H1 (cell line): Measurements from ENCODE around the gene MICU1. TPM values are rescaled to one million over a fixed set of nuclear protein-coding genes. Genes with fewer than 3 reads are reported as not detected.

Experiments used
- ASH2L ChIP-seq: fragments of 200-600, 300-600 bp; sonication (generic); IDR thresholded peaks from one replicate; pipeline ENCODE4 v1.7.1; 2017; ENCODE audit warnings: low read length
- EGR1 ChIP-seq: IDR thresholded peaks from 2 replicates; pipeline ENCODE4 v1.6.1; 2011; ENCODE audit warnings: low read depth, low read length, borderline replicate concordance
- RBBP5 ChIP-seq: IDR thresholded peaks from 2 replicates; pipeline ENCODE4 v1.7.1; 2012; ENCODE audit warnings: low read depth, mild to moderate bottlenecking, inconsistent platforms, low read length, moderate library complexity, borderline replicate concordance
- SIRT6 ChIP-seq: IDR thresholded peaks from one replicate; pipeline ENCODE4 v1.7.1; 2012; ENCODE audit warnings: low read length, inconsistent platforms
- polyA plus RNA-seq, 7 experiments: library from polyadenylated mRNA; depleted of rRNA in 3 of 7; stranded (reverse) in 5 of 7; unstranded in 2 of 7; fragments of >200 nt in 5 of 7; fragments of 200-250 nt in 2 of 7; gene quantifications; 1 replicate in 5 of 7; 2 replicates in 1 of 7; 4 replicates in 1 of 7; pipeline versions ENCODE4 v1.2.1 to v1.2.3, GENCODE V29; 2011 to 2013; ENCODE audit warnings: missing spikeins in 2 of 7, mixed read lengths in 2 of 7
- total RNA-seq: library from RNA; stranded (reverse); fragmentation: NEBNext Ultra II Directional; extraction: Animal tissue kit (Norgen Biotek cat#: 25700); gene quantifications from 2 replicates; pipeline ENCODE4 v1.2.1, GENCODE V29; 2021
- TF ChIP-seq, protein P1 (sequence below): fragments of 300-600 bp; sonication (generic); IDR thresholded peaks from 2 replicates; pipeline ENCODE4 v1.7.1; 2012; ENCODE audit warnings: low read length, moderate library complexity, mild to moderate bottlenecking, inconsistent platforms; ENCODE audit not compliant: insufficient replicate concordance

MICU1 gene
- total and polyA plus RNA-seq, 2 of the 8 experiments (the other 6 are each of a cell fraction or from before 2014, with no cell fraction given), result 18.0 to 36.7 TPM

DNA sequence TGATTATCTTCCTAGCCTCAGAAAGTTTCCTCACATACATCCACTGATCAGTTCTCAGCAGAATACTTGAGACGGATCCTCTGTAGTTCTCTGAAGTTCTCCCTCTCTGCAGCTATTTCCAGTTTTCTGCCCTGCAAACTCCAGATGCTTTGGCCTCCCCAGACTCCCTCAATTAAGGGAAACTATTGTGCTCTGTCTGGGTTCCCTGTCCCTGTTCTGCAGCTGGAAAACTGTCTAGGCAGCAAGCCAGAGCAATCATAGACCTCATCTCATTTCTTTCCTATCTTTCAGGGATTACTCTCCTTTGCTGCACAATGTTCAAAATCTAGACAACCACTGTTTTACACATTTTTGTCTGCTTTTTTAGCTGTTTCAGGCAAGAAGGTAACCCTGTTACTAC, 9.2 kb downstream of the MICU1 start (continued):
- TF ChIP-seq, protein P1, sequence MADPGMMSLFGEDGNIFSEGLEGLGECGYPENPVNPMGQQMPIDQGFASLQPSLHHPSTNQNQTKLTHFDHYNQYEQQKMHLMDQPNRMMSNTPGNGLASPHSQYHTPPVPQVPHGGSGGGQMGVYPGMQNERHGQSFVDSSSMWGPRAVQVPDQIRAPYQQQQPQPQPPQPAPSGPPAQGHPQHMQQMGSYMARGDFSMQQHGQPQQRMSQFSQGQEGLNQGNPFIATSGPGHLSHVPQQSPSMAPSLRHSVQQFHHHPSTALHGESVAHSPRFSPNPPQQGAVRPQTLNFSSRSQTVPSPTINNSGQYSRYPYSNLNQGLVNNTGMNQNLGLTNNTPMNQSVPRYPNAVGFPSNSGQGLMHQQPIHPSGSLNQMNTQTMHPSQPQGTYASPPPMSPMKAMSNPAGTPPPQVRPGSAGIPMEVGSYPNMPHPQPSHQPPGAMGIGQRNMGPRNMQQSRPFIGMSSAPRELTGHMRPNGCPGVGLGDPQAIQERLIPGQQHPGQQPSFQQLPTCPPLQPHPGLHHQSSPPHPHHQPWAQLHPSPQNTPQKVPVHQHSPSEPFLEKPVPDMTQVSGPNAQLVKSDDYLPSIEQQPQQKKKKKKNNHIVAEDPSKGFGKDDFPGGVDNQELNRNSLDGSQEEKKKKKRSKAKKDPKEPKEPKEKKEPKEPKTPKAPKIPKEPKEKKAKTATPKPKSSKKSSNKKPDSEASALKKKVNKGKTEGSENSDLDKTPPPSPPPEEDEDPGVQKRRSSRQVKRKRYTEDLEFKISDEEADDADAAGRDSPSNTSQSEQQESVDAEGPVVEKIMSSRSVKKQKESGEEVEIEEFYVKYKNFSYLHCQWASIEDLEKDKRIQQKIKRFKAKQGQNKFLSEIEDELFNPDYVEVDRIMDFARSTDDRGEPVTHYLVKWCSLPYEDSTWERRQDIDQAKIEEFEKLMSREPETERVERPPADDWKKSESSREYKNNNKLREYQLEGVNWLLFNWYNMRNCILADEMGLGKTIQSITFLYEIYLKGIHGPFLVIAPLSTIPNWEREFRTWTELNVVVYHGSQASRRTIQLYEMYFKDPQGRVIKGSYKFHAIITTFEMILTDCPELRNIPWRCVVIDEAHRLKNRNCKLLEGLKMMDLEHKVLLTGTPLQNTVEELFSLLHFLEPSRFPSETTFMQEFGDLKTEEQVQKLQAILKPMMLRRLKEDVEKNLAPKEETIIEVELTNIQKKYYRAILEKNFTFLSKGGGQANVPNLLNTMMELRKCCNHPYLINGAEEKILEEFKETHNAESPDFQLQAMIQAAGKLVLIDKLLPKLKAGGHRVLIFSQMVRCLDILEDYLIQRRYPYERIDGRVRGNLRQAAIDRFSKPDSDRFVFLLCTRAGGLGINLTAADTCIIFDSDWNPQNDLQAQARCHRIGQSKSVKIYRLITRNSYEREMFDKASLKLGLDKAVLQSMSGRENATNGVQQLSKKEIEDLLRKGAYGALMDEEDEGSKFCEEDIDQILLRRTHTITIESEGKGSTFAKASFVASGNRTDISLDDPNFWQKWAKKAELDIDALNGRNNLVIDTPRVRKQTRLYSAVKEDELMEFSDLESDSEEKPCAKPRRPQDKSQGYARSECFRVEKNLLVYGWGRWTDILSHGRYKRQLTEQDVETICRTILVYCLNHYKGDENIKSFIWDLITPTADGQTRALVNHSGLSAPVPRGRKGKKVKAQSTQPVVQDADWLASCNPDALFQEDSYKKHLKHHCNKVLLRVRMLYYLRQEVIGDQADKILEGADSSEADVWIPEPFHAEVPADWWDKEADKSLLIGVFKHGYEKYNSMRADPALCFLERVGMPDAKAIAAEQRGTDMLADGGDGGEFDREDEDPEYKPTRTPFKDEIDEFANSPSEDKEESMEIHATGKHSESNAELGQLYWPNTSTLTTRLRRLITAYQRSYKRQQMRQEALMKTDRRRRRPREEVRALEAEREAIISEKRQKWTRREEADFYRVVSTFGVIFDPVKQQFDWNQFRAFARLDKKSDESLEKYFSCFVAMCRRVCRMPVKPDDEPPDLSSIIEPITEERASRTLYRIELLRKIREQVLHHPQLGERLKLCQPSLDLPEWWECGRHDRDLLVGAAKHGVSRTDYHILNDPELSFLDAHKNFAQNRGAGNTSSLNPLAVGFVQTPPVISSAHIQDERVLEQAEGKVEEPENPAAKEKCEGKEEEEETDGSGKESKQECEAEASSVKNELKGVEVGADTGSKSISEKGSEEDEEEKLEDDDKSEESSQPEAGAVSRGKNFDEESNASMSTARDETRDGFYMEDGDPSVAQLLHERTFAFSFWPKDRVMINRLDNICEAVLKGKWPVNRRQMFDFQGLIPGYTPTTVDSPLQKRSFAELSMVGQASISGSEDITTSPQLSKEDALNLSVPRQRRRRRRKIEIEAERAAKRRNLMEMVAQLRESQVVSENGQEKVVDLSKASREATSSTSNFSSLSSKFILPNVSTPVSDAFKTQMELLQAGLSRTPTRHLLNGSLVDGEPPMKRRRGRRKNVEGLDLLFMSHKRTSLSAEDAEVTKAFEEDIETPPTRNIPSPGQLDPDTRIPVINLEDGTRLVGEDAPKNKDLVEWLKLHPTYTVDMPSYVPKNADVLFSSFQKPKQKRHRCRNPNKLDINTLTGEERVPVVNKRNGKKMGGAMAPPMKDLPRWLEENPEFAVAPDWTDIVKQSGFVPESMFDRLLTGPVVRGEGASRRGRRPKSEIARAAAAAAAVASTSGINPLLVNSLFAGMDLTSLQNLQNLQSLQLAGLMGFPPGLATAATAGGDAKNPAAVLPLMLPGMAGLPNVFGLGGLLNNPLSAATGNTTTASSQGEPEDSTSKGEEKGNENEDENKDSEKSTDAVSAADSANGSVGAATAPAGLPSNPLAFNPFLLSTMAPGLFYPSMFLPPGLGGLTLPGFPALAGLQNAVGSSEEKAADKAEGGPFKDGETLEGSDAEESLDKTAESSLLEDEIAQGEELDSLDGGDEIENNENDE, result no peak
- no peak for TF ChIP-seq ASH2L
- no peak for TF ChIP-seq RBBP5
- no peak for TF ChIP-seq EGR1
- no peak for TF ChIP-seq SIRT6
- TF ChIP-seq, all 59 proteins: peak for 0
